ENCODE data around the gene ORC5.
A peak's percentile ranks its signal among the peaks of the same experiment; 100 is the strongest.
"Not testable (repeated sequence)": the region's sequence is repeated elsewhere in the genome, so short reads cannot be mapped to it uniquely, and the experiment has no call there.

The ORC5 gene

DNA sequence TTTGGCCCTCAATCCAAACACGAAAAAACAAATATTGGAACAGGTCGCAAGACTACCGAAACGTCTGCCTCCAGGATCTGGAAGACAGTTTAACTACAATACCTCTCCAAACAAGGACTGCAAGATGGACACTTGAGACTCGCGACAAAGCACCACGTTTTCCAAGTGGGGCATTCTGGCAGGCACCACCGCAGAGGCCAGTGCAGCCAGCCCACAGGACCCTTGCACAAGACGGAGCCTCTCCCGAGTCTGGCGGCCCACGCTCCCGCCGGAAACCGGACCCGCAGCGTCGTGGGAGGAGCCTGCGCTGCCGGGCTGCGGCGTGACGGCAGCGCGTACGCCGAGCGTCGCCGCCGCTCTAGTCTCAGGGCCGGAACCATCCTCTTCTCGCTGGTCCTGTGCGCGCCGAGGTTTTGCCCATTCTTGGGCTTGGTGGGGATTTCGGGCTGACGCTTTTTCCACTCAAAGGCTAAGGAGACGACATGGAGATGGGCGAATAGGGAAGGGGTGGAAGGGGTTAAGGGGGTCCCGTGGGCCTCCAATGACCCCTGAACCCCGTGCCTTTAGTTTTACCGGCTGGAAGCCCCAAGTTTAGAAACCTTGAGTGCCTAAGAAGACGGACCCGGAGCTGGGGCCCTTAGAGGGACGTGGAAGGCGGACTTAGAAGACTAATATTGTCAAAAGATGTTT, at the start of gene ORC5:
ORC5 (minus strand) TSS at position 283 of the 690 bp plus-strand sequence; CDS start at position 174, 109 bp downstream.
- DNase-seq (ENCODE audit: low read depth in 2 of 2), result peak; percentile 62 to 70

DNA sequence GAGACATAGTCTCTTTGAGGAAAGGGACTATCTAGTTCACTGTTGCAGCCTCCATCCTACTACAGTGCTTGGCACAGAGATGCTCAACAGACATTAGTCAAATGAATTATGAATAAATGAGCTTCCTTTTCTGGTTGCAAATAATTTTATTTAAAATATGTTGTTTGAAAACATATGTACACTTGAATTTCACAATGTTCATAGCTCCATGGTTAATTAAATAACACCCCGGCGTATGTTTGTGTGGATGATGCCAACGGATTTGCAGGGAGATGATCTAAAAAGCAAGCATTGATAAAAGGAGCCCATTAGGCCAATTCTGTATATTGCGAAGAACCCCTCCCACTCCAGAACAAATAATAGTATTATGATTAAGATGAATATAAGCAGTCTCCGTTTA, 47.8 kb upstream of the ORC5 start:
- DNase-seq (ENCODE audit: low read depth in 2 of 2), result no peak

DNA sequence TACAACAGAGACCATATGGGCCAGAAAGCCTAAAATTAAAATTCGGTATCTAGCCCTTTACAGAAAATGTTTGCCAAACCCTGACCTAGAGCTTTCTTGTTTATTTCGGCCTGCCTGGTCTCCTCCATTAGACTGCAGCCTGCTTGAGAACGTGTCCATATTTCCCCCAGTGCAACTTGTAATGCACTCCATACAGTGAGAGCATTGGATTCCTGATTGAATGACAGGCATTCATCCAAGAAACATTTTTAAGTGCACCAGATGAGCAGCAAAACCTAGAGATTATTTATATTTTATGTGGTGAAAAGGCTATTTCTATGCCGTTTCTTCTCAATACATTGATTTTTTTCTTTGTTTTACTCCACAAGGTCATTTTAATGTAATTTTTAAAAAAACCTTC, 47.4 kb upstream of the ORC5 start:
- no peak for DNase-seq (ENCODE audit: low read depth in 2 of 2)

DNA sequence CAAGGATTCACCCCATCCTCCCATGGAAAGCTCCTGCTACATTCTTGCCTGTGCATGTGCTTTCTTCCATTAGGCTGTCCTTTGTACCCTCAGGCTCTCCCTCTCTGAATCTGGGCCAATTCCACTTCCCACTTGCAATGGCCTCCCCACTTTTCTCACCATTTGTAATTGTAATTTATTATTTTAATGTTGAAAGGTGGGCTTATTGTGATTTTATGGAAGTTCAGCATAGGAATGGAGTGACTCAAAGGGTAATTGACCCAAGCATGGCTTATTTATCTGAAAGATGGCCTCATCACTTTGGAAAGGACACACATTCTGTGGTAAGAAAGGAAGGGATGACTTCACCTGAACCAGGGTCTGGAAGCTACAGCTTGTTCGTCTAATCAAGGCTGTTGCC, 46.9 kb upstream of the ORC5 start:
- DNase-seq (ENCODE audit: low read depth in 2 of 2), result no peak

DNA sequence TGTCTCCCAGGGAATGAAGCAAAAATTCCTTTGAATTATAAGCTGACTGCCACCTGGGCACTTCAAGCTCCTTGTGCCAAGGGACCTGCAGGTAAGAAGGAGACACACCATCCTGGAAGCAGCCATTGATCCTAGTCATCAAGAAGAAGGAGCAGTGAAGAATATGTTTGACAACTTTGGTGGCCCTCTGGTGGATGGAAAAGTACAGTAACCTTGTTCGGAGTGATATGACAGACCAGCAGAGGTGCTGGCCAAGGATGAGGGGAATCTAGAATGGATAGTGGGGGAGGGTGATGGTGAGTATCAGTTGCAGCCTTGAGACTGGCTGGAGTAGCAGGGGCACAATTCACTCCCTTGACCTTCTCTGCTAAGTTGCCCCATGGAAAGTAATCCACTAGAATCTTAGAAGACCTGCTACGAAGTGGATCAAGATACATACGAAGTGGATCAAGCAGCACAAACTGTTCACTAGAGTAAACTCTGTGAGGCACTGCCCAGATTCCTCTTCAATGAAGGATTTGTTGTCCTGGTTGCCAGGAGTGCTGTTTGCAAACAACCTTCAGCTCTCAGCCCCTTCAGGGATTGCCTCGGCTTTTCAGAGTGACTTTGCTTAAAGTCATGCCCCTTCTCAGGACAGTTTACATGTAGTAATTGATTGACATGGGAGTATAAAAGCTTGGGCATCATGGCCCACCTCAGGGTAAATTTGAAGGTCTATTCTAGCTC, 44.8 kb upstream of the ORC5 start:
- DNase-seq (ENCODE audit: low read depth in 2 of 2), result no peak

DNA sequence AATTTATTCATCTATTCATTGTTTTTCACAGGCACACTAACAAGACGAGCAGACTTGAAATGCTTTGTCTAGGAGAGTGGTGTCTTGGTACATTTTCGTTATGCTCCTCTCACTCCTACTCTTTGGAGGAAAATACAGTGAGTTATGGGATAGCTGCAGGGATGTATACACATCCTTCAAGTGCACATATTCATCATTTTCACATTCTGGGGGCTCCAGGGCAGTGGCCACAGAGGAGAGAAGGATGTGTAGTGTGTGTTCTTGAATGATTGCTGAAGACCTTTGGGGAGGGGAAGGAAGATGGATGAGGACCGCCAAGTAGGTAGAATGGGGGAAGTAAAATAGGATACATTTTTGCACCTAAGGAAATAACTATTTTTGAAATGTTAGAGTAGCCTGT, 34.8 kb upstream of the ORC5 start:
- no peak for DNase-seq (ENCODE audit: low read depth in 2 of 2)

DNA sequence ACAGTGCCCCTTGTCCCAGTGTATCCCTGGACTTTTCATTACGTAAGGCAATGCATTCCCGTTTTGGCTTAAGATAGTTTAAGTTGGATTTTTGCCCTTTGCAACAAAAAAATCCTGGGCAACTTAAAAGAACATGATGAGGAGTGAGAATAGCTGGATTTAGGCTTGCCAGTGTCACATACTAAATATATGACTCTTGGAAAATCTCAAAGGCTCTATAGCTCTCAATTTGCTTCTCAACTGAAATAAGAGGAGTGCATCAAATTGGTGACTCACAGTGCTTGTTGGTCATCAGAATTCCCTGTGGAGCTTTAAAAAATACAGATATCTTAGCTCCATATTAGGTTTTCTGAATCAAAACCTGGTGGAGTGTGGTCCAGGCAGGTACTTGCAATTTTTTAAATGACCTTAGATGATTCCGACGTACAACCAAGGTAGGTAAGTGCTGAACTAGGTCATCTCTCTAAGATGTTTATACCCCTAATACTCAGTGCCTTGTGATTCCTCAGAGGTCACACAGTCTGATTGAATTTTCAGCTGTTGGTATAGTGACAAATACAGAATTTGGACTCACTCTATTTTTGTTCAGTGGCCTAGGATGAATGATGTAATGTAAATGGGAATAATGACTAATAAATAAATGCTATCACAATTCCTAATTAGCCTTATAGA, 33.9 kb upstream of the ORC5 start:
- no peak for DNase-seq (ENCODE audit: low read depth in 2 of 2)

DNA sequence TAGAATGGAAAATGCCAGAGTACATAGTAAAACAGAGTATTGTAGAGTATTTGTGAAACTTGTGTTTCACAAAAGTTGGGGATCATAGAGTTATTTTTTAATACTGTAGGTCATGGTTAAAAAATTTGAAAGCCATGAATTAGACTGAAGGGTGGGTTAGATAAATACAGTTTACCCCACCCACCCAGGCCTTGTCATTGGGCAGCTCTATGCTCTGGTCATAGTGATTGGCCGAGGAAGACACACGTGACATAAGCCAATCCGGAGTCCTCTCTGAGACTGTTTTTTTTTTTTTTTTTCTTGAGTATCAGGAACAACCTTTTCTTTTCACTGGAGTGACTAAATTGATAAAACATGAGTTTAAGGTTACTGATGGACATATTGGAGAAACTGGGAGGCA, 33.3 kb upstream of the ORC5 start:
- DNase-seq (ENCODE audit: low read depth in 2 of 2), result no peak

DNA sequence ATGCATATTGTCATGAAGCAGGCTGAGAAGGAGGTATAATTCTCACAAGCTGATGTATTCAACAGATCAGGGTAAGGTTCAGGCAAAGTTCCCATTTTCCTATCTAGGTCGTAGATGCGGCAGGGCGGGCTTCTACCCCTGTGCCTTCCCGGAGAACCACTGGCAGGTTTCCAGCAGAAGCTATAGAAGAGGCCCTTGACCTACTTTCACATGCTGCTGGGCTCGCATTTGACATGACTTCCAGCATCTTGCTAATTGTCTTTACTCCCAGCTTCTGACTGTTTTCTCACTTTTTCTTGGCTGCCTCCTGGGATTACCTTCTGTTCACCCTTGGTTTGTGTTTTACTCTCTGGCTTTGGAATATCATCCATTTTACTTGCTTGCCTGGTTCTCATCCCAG, 32.6 kb upstream of the ORC5 start:
- no peak for DNase-seq (ENCODE audit: low read depth in 2 of 2)

DNA sequence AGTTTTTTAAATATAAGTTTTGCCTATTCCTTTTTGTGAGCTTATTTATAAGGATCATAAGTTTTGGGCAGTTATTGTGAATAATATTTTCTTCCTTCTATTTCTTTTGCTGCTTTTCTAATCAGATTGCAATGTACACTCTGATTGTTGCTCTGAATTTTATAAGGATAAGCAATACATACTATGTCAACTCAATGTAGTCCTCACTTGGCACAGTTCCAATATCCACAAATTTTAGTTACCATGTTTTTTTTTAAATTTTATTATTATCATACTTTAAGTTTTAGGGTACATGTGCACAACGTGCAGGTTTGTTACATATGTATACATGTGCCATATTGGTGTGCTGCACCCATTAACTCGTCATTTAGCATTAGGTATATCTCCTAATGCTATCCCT, 27.2 kb upstream of the ORC5 start:
- not testable (repeated sequence) for DNase-seq (ENCODE audit: low read depth in 2 of 2)

DNA sequence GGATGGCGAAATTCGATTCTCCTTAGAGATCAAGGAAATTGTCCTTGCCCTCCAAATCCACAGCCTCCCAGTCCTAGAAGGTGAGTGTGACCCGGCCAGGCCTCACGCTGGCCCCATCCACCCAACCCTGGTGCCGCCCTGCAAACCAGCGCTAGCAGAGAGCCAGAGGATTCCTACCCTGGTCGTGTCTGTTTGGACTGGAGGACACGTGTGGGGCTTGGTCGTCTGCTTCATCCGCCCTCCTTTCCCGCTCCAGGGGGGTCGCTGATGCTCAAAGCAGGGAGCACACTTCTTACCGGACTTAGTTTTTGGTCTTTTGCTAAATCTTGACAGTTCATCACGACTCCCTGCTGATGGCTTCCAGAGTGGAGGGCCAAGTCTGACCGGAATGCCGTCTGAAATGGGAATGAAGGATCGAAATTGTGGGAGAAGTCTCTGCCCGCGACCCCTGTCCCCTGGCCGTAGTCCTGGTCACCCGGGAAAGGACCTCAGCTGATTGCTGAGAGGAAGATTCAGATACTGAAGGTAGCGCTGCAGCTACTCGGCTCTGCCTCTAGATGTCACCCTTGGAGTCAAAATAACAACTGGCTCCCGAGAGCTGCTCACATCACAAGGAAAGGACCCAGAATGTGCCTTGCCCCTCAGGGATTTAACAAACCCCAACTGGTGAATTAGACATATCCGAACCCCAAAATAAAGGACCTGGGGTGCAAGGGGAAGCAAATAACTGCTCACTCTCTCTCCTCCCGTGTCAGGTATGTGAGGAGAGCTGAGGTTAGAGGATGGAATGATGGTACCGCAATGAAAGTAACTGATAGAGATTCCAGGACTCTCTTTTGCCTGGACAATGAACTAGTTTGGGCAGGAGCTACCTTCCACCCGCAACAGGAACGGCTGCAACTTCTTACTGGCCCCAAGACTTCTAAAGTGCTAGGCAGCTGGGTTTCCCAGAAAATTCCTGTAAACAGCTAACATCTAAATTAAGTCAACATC, 23.5 kb upstream of the ORC5 start:
- peak; percentile 6 to 8 for DNase-seq (ENCODE audit: low read depth in 2 of 2)

DNA sequence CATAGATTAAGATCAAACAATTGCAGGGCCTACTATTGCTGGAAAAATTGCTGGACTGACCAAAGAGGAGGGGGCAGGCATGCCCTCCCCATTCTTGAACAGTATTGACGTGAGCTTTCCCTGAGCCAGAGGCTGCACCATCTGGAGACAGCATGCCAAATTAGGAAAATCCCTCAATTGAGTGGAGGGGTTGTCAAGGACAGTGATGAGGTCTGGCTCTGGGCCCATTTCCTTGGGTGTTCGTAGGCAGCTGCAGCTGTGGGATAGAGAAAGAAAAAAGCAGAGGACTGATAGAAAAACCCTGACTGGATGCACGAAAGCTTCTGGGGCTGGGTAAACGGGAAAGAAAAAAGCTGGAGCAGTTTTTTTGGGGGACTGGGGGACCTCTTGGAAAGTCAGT, 22.8 kb upstream of the ORC5 start:
- DNase-seq (ENCODE audit: low read depth in 2 of 2), result no peak

DNA sequence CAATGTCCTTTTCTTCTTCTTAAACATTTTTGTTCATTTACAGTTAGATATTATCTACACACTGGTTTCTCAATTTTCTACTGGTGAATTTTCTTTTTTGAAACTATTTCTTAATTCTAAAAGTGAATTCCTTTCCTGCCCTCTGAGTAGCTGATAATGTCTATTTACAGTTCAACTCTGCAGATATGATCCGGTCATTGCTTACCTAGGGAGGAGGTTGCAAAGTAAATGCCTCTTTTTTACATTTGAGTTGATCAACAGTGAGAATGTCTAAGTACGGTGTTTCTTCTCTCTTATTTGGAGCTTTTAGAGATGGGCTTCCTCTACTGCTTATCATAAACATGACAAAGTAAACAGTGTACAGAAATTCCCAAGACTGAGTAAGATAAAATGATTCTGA, 20.6 kb upstream of the ORC5 start:
- no peak for DNase-seq (ENCODE audit: low read depth in 2 of 2)

DNA sequence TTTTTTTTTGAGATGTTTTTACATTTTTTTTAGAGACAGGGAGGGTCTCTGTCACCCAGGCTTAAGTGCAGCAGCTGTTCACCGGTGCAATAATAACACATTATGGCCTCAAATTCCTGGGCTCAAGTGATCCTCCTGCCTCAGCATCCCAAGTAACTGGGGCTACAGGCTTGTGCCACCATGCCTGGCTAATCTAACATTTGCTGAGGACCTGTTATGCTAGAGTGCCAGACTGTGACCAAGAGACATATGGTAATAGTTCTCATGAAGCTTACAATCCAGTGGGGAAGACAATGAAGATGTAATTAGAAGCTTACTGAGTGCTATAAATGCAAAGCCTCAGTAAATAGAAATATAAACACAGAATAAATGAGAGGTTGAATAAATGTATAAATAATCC, 17.6 kb upstream of the ORC5 start:
- no peak for DNase-seq (ENCODE audit: low read depth in 2 of 2)

DNA sequence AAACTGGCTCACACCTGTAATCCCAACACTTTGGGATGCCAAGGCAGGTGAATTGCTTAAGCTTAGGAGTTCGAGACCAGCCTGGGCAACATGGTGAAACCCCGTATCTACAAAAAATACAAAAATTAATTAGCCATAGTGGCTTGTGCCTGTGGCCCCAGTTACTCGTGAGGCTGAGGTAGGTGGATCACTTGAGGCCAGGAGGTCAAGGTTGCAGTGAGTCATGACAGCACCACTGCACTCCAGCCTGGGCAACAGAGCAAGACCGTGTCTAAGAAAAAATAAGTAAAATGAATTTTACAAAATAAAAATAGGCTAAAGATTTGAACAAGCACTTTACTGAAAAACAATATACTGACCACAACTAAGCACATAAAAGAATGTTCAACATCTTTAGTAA, 9.8 kb upstream of the ORC5 start:
- no peak for DNase-seq (ENCODE audit: low read depth in 2 of 2)

DNA sequence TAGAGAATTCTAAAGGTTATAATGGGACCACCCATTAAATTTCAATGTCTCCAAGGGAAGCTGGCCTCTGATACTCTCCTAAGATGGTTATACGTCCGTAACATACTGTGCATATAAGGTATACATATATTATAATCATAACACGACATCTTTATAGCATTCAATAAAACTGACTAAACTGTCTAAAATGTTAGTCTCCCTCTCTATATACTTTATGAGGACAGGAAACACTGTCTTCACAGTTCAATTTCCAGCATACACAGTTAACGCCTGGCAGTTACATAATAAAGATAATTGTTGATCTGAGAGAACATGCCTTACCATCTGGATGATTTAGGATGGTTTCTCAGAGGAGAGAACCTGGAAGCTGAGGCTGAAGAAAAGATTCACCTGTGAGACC, 1.2 kb upstream of the ORC5 start:
- DNase-seq (ENCODE audit: low read depth in 2 of 2), result no peak

DNA sequence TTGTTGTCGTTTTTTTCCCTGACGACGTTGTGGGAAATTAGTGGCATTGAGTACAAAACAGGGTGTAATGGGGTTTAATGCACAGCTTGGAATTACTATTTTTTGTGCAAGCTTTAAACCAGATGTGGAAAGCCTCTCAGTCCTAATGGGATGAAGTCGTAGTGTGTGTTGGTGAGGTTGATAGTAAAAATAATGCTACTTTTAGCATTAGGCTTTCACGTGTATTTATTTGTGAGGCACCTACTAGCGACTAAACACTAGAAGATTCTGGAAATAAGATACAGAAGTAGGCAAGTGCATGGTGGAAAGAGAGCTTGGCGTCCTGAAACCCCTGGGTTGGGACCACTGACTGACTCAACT, 588 bp upstream of the ORC5 start:
- DNase-seq (ENCODE audit: low read depth in 2 of 2), result no peak

DNA sequence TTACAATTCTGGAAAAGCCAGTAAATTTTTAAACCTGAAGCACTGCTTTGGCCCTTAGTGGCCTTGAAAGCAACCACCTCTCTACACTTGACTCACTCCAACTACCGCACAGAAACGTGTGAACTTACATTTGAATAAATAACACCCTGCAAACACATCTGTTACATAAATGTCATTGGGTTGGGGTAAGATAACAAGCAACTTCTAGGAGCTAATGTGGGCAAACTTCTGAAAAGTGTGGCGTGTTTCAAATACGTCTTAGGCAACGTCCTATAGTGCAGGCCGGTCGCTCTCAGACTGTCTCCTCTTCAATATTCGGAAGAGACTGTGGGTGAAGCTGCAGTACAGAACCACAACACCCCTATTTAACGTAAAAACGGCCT, 474 bp downstream of the ORC5 start:
- DNase-seq (ENCODE audit: low read depth in 2 of 2), result no peak

DNA sequence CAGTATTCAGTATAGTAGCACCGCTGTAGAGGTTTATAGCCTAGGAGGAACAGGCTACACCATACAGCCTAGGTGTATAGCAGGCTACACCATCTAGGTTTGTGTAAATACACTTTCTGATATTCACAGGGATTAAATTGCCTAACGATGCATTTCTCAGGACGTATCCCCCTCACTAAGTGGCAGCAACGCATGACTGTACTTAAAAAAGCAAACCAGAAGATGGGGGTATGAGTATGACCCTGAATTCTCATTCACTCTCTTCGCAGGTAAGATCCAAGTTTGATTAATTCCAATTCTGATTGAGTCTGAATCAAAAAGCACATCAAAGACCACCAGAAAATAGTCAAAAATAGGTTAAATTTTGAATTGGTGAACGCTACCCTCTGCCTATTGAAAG, 972 bp downstream of the ORC5 start:
- DNase-seq (ENCODE audit: low read depth in 2 of 2), result no peak

DNA sequence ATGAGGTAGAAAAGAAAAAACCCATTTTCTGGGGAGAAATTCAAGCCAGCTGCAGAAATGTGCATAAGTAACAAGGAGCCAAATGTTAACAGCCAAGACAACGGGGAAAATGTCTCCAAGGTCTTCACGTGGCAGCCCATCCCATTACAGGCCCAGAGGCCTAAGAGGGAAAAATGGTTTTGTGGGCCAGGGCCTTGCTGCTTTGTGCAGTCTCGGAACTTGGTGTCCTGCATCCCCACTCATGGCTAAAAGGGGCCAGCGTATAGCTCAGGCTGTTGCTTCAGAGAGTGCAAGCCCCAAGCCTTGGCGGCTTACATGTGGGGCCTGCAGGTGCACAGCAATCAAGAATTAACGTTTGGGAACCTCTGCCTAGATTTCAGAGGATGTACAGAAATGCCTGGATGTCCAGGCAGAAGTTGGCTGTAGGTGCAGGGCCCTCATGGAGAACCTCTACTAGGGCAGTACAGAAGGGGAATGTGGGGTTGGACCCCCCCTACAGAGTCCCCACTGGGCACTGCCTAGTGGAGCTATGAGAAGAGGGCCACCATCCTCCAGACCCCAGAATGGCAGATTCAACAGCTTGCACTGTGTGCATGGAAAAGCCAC, 9.0 kb downstream of the ORC5 start:
- DNase-seq (ENCODE audit: low read depth in 2 of 2), result no peak

DNA sequence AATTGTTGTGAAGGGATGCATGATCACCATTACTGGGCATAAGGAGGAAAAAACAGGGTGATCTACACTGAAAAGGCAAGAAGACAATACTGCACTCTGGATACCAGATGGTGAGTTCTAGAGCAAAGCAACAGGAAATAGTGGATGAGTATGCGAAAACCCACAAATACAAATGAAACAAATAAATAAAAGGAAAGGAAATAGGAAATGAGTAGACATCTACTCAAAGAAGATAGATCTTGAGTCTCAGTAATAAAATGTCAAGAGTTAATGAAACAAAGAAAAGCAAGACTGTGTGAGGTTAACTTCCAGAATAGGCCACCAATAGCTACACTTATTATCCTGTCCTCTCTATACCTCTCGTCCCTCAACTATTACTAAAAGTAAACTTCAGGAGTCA, 11.7 kb downstream of the ORC5 start:
- DNase-seq (ENCODE audit: low read depth in 2 of 2), result no peak

DNA sequence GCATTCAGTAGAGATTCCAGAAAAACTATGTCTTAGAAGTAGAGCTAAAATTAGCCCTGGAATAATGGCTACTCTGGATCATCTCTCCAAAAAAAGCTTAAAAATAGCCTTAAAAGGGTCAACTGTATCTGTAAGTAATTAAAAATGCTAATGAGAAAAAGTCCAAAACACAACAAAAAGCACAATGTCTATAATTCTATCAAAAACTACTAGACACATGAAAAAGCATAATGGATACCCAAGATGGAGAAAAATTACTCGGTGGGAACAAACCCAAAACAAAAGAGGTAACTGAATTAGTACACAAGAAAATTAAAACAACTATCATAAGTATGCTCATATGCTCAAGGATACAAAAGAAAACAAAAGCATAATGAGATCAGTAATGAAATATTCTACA, 15.4 kb downstream of the ORC5 start:
- DNase-seq (ENCODE audit: low read depth in 2 of 2), result no peak

Data from stimulated activated CD4-positive, alpha-beta T cell treated with anti-CD3 and anti-CD28 coated beads, Interleukin-4, amount 100 ng/mL, for 48 hours (primary cell).